ENCODE data around the gene OR52K1.

OR52K1 gene

GRCh38 chr11:4482445-4482844 is at the start of gene OR52K1:
OR52K1 (plus strand) TSS chr11:4482646; CDS start chr11:4488901, 6,255 bp downstream.
- TF ChIP-seq L3MBTL2 (conservative IDR thresholded peaks at IDR 0.05) (no peak), FOXA1 (IDR thresholded peaks at IDR 0.05) (no peak), FOXK2 (IDR thresholded peaks at IDR 0.05) (no peak), CTBP1 (IDR thresholded peaks at IDR 0.05; ENCODE audit: borderline replicate concordance) (no peak), LEF1 (IDR thresholded peaks at IDR 0.05; ENCODE audit: borderline replicate concordance) (no peak), SUZ12 (IDR thresholded peaks at IDR 0.05) (no peak), FOXM1 (IDR thresholded peaks at IDR 0.05; ENCODE audit: borderline replicate concordance) (no peak), ARNT (IDR thresholded peaks at IDR 0.05) (no peak), BHLHE40 (IDR thresholded peaks at IDR 0.05; ENCODE audit: borderline replicate concordance) (no peak), ZNF384 (IDR thresholded peaks at IDR 0.05) (no peak), HDGF (IDR thresholded peaks at IDR 0.05; ENCODE audit: borderline replicate concordance) (no peak), TARDBP (IDR thresholded peaks at IDR 0.05) (no peak), SP1 (IDR thresholded peaks at IDR 0.05) (no peak), ELF4 (IDR thresholded peaks at IDR 0.05) (no peak), NFRKB (IDR thresholded peaks at IDR 0.05) (no peak)
- TF ChIP-seq, protein P1, sequence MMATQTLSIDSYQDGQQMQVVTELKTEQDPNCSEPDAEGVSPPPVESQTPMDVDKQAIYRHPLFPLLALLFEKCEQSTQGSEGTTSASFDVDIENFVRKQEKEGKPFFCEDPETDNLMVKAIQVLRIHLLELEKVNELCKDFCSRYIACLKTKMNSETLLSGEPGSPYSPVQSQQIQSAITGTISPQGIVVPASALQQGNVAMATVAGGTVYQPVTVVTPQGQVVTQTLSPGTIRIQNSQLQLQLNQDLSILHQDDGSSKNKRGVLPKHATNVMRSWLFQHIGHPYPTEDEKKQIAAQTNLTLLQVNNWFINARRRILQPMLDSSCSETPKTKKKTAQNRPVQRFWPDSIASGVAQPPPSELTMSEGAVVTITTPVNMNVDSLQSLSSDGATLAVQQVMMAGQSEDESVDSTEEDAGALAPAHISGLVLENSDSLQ (IDR thresholded peaks at IDR 0.05) = no peak
- no peak for DNase-seq (ENCODE audit: extremely low spot score)
- ChIA-PET POLR2A (no interaction called here), CTCF (interaction anchor here (1.1 kb wide), 1 partner anchor 11 kb away, joined by 4 read pairs; no protein-coding TSS in a partner anchor)

GRCh38 chr11:4433856-4434255 is 48.6 kb upstream of the OR52K1 start:
- POLR2A ChIA-PET = no interaction called here
- CTCF ChIA-PET = no interaction called here
- no peak for DNase-seq (ENCODE audit: extremely low spot score)
- TF ChIP-seq, protein P1 (IDR thresholded peaks at IDR 0.05) = no peak
- TF ChIP-seq FOXK2 (IDR thresholded peaks at IDR 0.05) (no peak), ELF4 (IDR thresholded peaks at IDR 0.05) (no peak)

- TF ChIP-seq CTBP1 (IDR thresholded peaks at IDR 0.05; ENCODE audit: borderline replicate concordance) (no peak), ELF4 (IDR thresholded peaks at IDR 0.05) (no peak), LEF1 (IDR thresholded peaks at IDR 0.05; ENCODE audit: borderline replicate concordance) (no peak), FOXM1 (IDR thresholded peaks at IDR 0.05; ENCODE audit: borderline replicate concordance) (no peak)
- TF ChIP-seq, protein P1 (IDR thresholded peaks at IDR 0.05) = no peak
- ChIA-PET CTCF (no interaction called here), POLR2A (no interaction called here)
- DNase-seq (ENCODE audit: extremely low spot score) = no peak
These were observed 46.0 kb upstream of the OR52K1 start for GRCh38 chr11:4436411-4436810.

GRCh38 chr11:4441515-4441914 is 40.9 kb upstream of the OR52K1 start:
- TF ChIP-seq ZNF384 (IDR thresholded peaks at IDR 0.05) = no peak
- TF ChIP-seq NFRKB (IDR thresholded peaks at IDR 0.05) = no peak
- no peak for TF ChIP-seq L3MBTL2 (conservative IDR thresholded peaks at IDR 0.05)
- TF ChIP-seq, protein P1 (IDR thresholded peaks at IDR 0.05) = no peak
- no peak for TF ChIP-seq TARDBP (IDR thresholded peaks at IDR 0.05)
- no peak for TF ChIP-seq ELF4 (IDR thresholded peaks at IDR 0.05)
- no peak for TF ChIP-seq BHLHE40 (IDR thresholded peaks at IDR 0.05; ENCODE audit: borderline replicate concordance)
- TF ChIP-seq SP1 (IDR thresholded peaks at IDR 0.05) = no peak
- no peak for TF ChIP-seq LEF1 (IDR thresholded peaks at IDR 0.05; ENCODE audit: borderline replicate concordance)
- ChIA-PET POLR2A (no interaction called here), CTCF (no interaction called here)
- DNase-seq (ENCODE audit: extremely low spot score) = no peak

GRCh38 chr11:4443232-4443891 is 39.1 kb upstream of the OR52K1 start:
- ChIA-PET CTCF (no interaction called here), POLR2A (no interaction called here)
- DNase-seq (ENCODE audit: extremely low spot score) = no peak
- no peak for TF ChIP-seq ELF4 (IDR thresholded peaks at IDR 0.05)
- no peak for TF ChIP-seq ARNT (IDR thresholded peaks at IDR 0.05)
- TF ChIP-seq TARDBP (IDR thresholded peaks at IDR 0.05) = no peak
- no peak for TF ChIP-seq SUZ12 (IDR thresholded peaks at IDR 0.05)

GRCh38 chr11:4448995-4449394 is 33.5 kb upstream of the OR52K1 start, which contains the start of gene OR52K2:
OR52K2 (plus strand) TSS chr11:4449295; CDS start chr11:4449340, 45 bp downstream.
- DNase-seq (ENCODE audit: extremely low spot score) = no peak
- CTCF ChIA-PET = no interaction called here
- TF ChIP-seq FOXM1 (IDR thresholded peaks at IDR 0.05; ENCODE audit: borderline replicate concordance) (no peak), ELF4 (IDR thresholded peaks at IDR 0.05) (no peak), CTBP1 (IDR thresholded peaks at IDR 0.05; ENCODE audit: borderline replicate concordance) (no peak), HDGF (IDR thresholded peaks at IDR 0.05; ENCODE audit: borderline replicate concordance) (no peak), L3MBTL2 (conservative IDR thresholded peaks at IDR 0.05) (no peak), BHLHE40 (IDR thresholded peaks at IDR 0.05; ENCODE audit: borderline replicate concordance) (no peak), ARNT (IDR thresholded peaks at IDR 0.05) (no peak), TARDBP (IDR thresholded peaks at IDR 0.05) (no peak), ZNF384 (IDR thresholded peaks at IDR 0.05) (no peak), LEF1 (IDR thresholded peaks at IDR 0.05; ENCODE audit: borderline replicate concordance) (no peak), SUZ12 (IDR thresholded peaks at IDR 0.05) (no peak), FOXA1 (IDR thresholded peaks at IDR 0.05) (no peak), SP1 (IDR thresholded peaks at IDR 0.05) (no peak), FOXK2 (IDR thresholded peaks at IDR 0.05) (no peak), NFRKB (IDR thresholded peaks at IDR 0.05) (no peak)
- TF ChIP-seq, protein P1 (IDR thresholded peaks at IDR 0.05) = no peak
- POLR2A ChIA-PET = no interaction called here

Data from HEK293T (cell line).